ENCODE data around the gene LYL1.

DNA sequence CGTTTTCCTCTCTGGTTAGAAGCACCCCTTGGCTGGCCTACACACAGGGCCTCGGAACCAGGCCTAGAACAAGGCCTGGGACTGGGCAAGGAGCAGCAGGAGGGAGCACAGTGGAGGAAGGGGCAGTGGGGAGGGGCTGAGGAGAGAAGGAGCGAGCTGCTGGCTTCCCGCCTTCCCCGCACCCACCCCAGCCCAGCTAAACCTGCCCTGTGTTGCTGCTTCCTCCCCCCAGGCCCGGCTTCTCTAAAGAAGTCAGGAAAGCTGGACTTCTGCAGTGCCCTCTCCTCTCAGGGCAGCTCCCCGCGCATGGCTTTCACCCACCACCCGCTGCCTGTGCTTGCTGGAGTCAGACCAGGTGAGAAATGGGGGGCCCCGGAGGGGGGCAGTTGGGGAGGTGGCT is 24.3 kb downstream of the LYL1 start:
- TF ChIP-seq SAFB (IDR thresholded peaks at IDR 0.05; ENCODE audit: borderline replicate concordance, low read depth, low read length) (no peak), ADNP (tag; IDR thresholded peaks at IDR 0.05) (no peak), ZBTB49 (CRISPR knock-in tag; IDR thresholded peaks at IDR 0.05; ENCODE audit: borderline replicate concordance) (no peak), BRCA1 (IDR thresholded peaks at IDR 0.05) (no peak), BRCA1 (CRISPR knock-in tag; IDR thresholded peaks at IDR 0.05) (no peak), CEBPZ (IDR thresholded peaks at IDR 0.05; ENCODE audit: borderline replicate concordance, low read depth, low read length) (no peak), EZH2 (IDR thresholded peaks at IDR 0.05; ENCODE audit: borderline replicate concordance, low read depth, low read length) (no peak), ZNF274 (IDR thresholded peaks at IDR 0.05; ENCODE audit: borderline replicate concordance, low read depth, low read length) (no peak), CHD2 (IDR thresholded peaks at IDR 0.05; ENCODE audit: low read depth, low read length) (no peak), TBP (optimal IDR thresholded peaks at IDR 0.05; ENCODE audit: low read depth, low read length) (no peak)
- TF ChIP-seq, protein P1, sequence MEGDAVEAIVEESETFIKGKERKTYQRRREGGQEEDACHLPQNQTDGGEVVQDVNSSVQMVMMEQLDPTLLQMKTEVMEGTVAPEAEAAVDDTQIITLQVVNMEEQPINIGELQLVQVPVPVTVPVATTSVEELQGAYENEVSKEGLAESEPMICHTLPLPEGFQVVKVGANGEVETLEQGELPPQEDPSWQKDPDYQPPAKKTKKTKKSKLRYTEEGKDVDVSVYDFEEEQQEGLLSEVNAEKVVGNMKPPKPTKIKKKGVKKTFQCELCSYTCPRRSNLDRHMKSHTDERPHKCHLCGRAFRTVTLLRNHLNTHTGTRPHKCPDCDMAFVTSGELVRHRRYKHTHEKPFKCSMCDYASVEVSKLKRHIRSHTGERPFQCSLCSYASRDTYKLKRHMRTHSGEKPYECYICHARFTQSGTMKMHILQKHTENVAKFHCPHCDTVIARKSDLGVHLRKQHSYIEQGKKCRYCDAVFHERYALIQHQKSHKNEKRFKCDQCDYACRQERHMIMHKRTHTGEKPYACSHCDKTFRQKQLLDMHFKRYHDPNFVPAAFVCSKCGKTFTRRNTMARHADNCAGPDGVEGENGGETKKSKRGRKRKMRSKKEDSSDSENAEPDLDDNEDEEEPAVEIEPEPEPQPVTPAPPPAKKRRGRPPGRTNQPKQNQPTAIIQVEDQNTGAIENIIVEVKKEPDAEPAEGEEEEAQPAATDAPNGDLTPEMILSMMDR (IDR thresholded peaks at IDR 0.05 in 2 of 3, conservative IDR thresholded peaks at IDR 0.05 in 1 of 3; ENCODE audit: insufficient read depth in 2 of 3, low read depth in 1 of 3, low read length in 3 of 3), result no peak

All from K562 (cell line).